Heart right ventricle (tissue), 16 donors: ENCODE results near the gene SH3RF2. TPM values are rescaled to one million over a fixed set of nuclear protein-coding genes. Genes with fewer than 3 reads are reported as not detected.
"Not testable (repeated sequence)": the region's sequence is repeated elsewhere in the genome, so short reads cannot be mapped to it uniquely, and the experiment has no call there.

ENCODE experiments used
- ATAC-seq, 8 donors: fragments of 200-7000 bp; cut with Tn5 transposase; one replicate each; pipeline ENCODE4 v1.9.1; 2020; ENCODE audit warnings: mild to moderate bottlenecking in 8 of 8, moderate library complexity in 8 of 8, moderate number of reproducible peaks in 1 of 8
- DNase-seq, 2 donors: peaks; one replicate each; pipeline ENCODE4 v3.0.0-alpha.2; 2020
- H3K27ac ChIP-seq, 10 donors: fragments of 200-600 bp; sonication (generic) in 2 of 10; one replicate each; pipeline versions ENCODE4 v1.5.0 to v1.8.0; 2020 to 2022; ENCODE audit warnings: mild to moderate bottlenecking in 3 of 10
- H3K27me3 ChIP-seq, 7 donors: fragments of 200-600 bp; one replicate each; pipeline ENCODE4 v1.8.0; 2021 to 2022; ENCODE audit warnings: mild to moderate bottlenecking in 2 of 7
- H3K36me3 ChIP-seq, 9 donors: fragments of 200-600 bp; sonication (generic) in 1 of 9; one replicate each; pipeline versions ENCODE4 v1.5.0 to v1.8.0; 2020 to 2022; ENCODE audit warnings: mild to moderate bottlenecking in 2 of 9
- H3K4me1 ChIP-seq, 9 donors: fragments of 200-600 bp; sonication (generic) in 1 of 9; one replicate each; pipeline versions ENCODE4 v1.5.0 to v1.8.0; 2020 to 2022; ENCODE audit warnings: mild to moderate bottlenecking in 4 of 9
- H3K4me3 ChIP-seq, 10 donors: fragments of 200-600 bp; sonication (generic) in 2 of 10; one replicate each; pipeline versions ENCODE4 v1.5.0 to v1.8.0; 2020 to 2022; ENCODE audit warnings: mild to moderate bottlenecking in 7 of 10, moderate library complexity in 2 of 10
- H3K9me3 ChIP-seq, 11 donors: fragments of 200-600 bp in 10 of 11; sonication (generic) in 2 of 11; one replicate each; pipeline versions ENCODE4 v1.5.0 to v1.8.0; 2013 to 2022; ENCODE audit warnings: mild to moderate bottlenecking in 2 of 11, control low read depth in 1 of 11, moderate library complexity in 1 of 11
- CTCF ChIP-seq, 9 donors: fragments of 200-600 bp; sonication (generic) in 2 of 9; IDR thresholded peaks; one replicate each; pipeline versions ENCODE4 v1.5.0 to v1.8.0; 2021 to 2022; ENCODE audit warnings: antibody characterized with exemption in 9 of 9, mild to moderate bottlenecking in 5 of 9, moderate library complexity in 1 of 9
- WGBS, 2 donors: extraction: QIAGEN DNeasy Blood & Tissue Kit; methylation state at CpG; one replicate each; pipeline ENCODE4 v1.1.7; 2013; ENCODE audit warnings: inconsistent platforms in 1 of 2; 5-methylcytosine and 5-hydroxymethylcytosine counted together
- intact Hi-C, 10 donors: fragments of 100-400 bp; cut with DNase I; formaldehyde crosslinking; loops; one replicate each; pipeline versions ENCODE4 v1.11.1 to v1.14.2; 2022
- polyA plus RNA-seq, 2 donors: library from polyadenylated mRNA; stranded (reverse); fragments of 200-250 nt; gene quantifications; one replicate each; pipeline ENCODE4 v1.2.3, GENCODE V29; 2013
- total RNA-seq, 10 donors: library from RNA; stranded (reverse); fragmentation: NEBNext Ultra II Directional in 3 of 10; extraction: Animal tissue kit (Norgen Biotek cat#: 25700) in 3 of 10; gene quantifications; one replicate each; pipeline versions ENCODE4 v1.2.1 to v1.2.4, GENCODE V29; 2021 to 2023
- donor health status: Arrhythmogenic right ventricular cardiomyopathy.
- donor health status: ischemic (EF 13 %, LVEDD 7.1; RV severe dilation, severe dysfunction).
- donor health status: healthy with polysubstance abuse.
- donor health status: DM: no; HTN: yes; CAD: no.
- donor health status: DM: no; HTN: no; CAD: no.
- donor health status: ischemic (EF 25% LVEDD 6.9; RV normal size, moderate dysfunction).
- donor health status: ischemic (EF 25% LVEDD 5.7; RV mildly dilated, moderate dysfunction).
- donor health status: healthy.
- donor health status: DM: yes; HTN: yes; CAD: no.
- donor health status: Ischemic cardiomyopathy.
- donor health status: ischemic (EF 35%, LVEDD 5.7; RV mildly dilated, moderate dysfunction).
- donor health status: nonischemic (EF 11% LVEDD 7.7; RV severe dilation, severe dysfunction).
- donor health status: DM: yes; HTN: yes; CAD: no.
- donor health status: PGD.
- donor health status: ischemic (EF 29% LVEDD 5.4; RV normal size, mild dysfunction).
- donor health status: nonischemic (EF 23%, LVEDD 6.1; RV moderate dilation, normal function).

The SH3RF2 gene
- total and polyA plus RNA-seq, 12 donors = 32.9 to 887 (median 219) TPM

DNA sequence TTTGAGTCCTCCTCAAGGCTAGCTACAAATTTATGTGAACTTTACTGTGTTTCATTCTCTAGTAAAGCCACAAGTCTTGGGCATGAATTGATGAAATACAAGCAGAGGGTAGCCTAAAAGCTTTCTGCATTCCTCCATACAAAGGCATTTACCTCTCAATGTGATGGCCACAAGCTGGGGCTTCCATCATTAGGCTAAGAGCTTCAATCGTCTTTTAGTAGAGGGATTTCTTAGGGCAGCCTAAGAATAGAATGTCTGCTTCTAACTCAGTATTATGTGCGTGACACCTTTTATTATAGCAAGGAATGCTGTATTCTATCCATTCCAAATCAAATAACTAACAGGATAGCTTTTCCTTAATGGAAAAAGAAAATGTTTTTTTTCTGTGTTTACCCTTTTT is 165.3 kb downstream of the SH3RF2 start:
- Histone ChIP-seq H3K4me1 (peaks cover 0 to 12% (median 3%) of the 10 kb centered on the region in 9 donors), H3K27me3 (no peaks in the 10 kb centered on the region), H3K27ac (peak overlapping the region in 2 of 10 donors; percentile 3 to 17), H3K9me3 (no peaks in the 10 kb centered on the region), H3K4me3 (no peak overlapping the region), H3K36me3 (peaks cover 0 to 9% (median 0%) of the 10 kb centered on the region in 9 donors)
- WGBS, 2 donors = 53 to 59% methylated on average over 2 of the region's 2 CpGs
- no peak for TF ChIP-seq CTCF (IDR thresholded peaks at IDR 0.05)
- intact Hi-C loops = loop anchor here in 1 of 10 donors (5.0 kb wide), 1 partner anchor 34 kb away; no protein-coding TSS in a partner anchor
- no peak for DNase-seq
- no peak for ATAC-seq

- intact Hi-C loops = loop anchor here in 1 of 10 donors (5.0 kb wide), 1 partner anchor 36 kb away; no protein-coding TSS in a partner anchor
- Histone ChIP-seq H3K27me3 (no peaks in the 10 kb centered on the region), H3K27ac (peak overlapping the region in 8 of 10 donors; percentile 37 to 73 (median 54)), H3K4me1 (peaks cover 0 to 12% (median 3%) of the 10 kb centered on the region in 9 donors), H3K36me3 (peaks cover 0 to 9% (median 0%) of the 10 kb centered on the region in 9 donors), H3K4me3 (no peak overlapping the region), H3K9me3 (no peaks in the 10 kb centered on the region)
- 65 to 71% methylated on average over 1 of the region's 1 CpG for WGBS, 2 donors
- DNase-seq = peak in 1 of 2 donors; percentile 6
- peak; percentile 60 to 96 (median 76) for ATAC-seq
- TF ChIP-seq CTCF (IDR thresholded peaks at IDR 0.05) = no peak
Measured at GRCh38 chr5:146103594-146103993, 167.2 kb downstream of the SH3RF2 start.

- DNase-seq (no peak), ATAC-seq (no peak)
- H3K4me1 ChIP-seq = peaks cover 0 to 12% (median 3%) of the 10 kb centered on the region in 9 donors
- H3K36me3 ChIP-seq = peaks cover 0 to 9% (median 0%) of the 10 kb centered on the region in 9 donors
- no peak within 1 kb of the TSS for H3K4me3 ChIP-seq
- intact Hi-C loops = no loop called here
- no peaks in the 10 kb centered on the region for H3K9me3 ChIP-seq
- 92 to 96% methylated on average over 2 of the region's 2 CpGs for WGBS, 2 donors
- H3K27ac ChIP-seq = no peak within 1 kb of the TSS
- H3K27me3 ChIP-seq = no peaks in the 10 kb centered on the region
- TF ChIP-seq CTCF (IDR thresholded peaks at IDR 0.05) = no peak
Measured at GRCh38 chr5:146105477-146105876, 169.1 kb downstream of the SH3RF2 start, which contains the start of gene PLAC8L1. PLAC8L1 (minus strand) TSS chr5:146105577; CDS start chr5:146104311, 1,266 bp downstream.

GRCh38 chr5:146107901-146108300 is 171.5 kb downstream of the SH3RF2 start:
- Histone ChIP-seq H3K27ac (no peak overlapping the region), H3K36me3 (peaks cover 0 to 20% (median 5%) of the 10 kb centered on the region in 9 donors), H3K4me1 (peaks cover 0 to 12% (median 4%) of the 10 kb centered on the region in 9 donors), H3K4me3 (no peak overlapping the region), H3K9me3 (no peaks in the 10 kb centered on the region), H3K27me3 (no peaks in the 10 kb centered on the region)
- no peak for DNase-seq
- ATAC-seq = no peak
- no peak for TF ChIP-seq CTCF (IDR thresholded peaks at IDR 0.05)
- WGBS, 2 donors = 33 to 72% methylated on average over 1 of the region's 1 CpG
- intact Hi-C loops = no loop called here

GRCh38 chr5:146108870-146109269 is 172.5 kb downstream of the SH3RF2 start:
- intact Hi-C loops, H3K27me3 ChIP-seq, H3K4me3 ChIP-seq, ATAC-seq, DNase-seq, H3K9me3 ChIP-seq, H3K27ac ChIP-seq: not testable (repeated sequence)
- H3K4me1 ChIP-seq = peaks cover 0 to 11% (median 2%) of the 10 kb centered on the region in 9 donors
- 97 to 98% methylated on average over 2 of the region's 2 CpGs for WGBS, 2 donors
- H3K36me3 ChIP-seq = peaks cover 0 to 30% (median 12%) of the 10 kb centered on the region in 9 donors
